IMR-90 (cell line): ENCODE data around the gene ROCK1. TPM values are rescaled to one million over a fixed set of nuclear protein-coding genes. Genes with fewer than 3 reads are reported as not detected.
"Not testable (repeated sequence)": the region's sequence is repeated elsewhere in the genome, so short reads cannot be mapped to it uniquely, and the experiment has no call there.

Experiments
- ATAC-seq: fragments of 200-7000 bp; cut with Tn5 transposase; 2 replicates; pipeline ENCODE4 v1.9.1; 2020; ENCODE audit warnings: low read depth, mild to moderate bottlenecking, moderate library complexity
- BruUV-seq: library from RNA; stranded (reverse); fragments of 400-500 nt; replicated peaks from 2 replicates; lab custom pipeline; 2021; lab: Mats Ljungman, UMichigan
- CTCF ChIA-PET: fragments of 300-600 bp; formaldehyde crosslinking; extraction: SDS; loops from one replicate; lab custom pipeline; 2021; ENCODE audit warnings: antibody characterized with exemption; lab: Yijun Ruan, JAX
- POLR2A ChIA-PET: fragments of 300-600 bp; sonication (Branson Sonifier 250); formaldehyde crosslinking; loops from one replicate; lab custom pipeline; 2022; ENCODE audit warnings: antibody characterized with exemption; ENCODE audit not compliant: unreplicated experiment; lab: Charles Lee
- DNase-seq: peaks from one replicate; pipeline ENCODE4 v3.0.0; 2013
- H2AFZ ChIP-seq: replicated peaks from 2 replicates; pipeline ENCODE3; 2013; ENCODE audit warnings: low read length, mild to moderate bottlenecking; ENCODE audit not compliant: poor library complexity
- H2AK5ac ChIP-seq: 2 replicates; pipeline ENCODE4 v1.6.1; 2013; ENCODE audit warnings: low read depth, low read length, inconsistent platforms
- H2AK9ac ChIP-seq: replicated peaks from 2 replicates; pipeline ENCODE3; 2013; ENCODE audit warnings: mild to moderate bottlenecking, low read depth, low read length, moderate library complexity; ENCODE audit not compliant: poor library complexity
- H2BK120ac ChIP-seq: 2 replicates; pipeline ENCODE4 v1.6.1; 2013; ENCODE audit warnings: low read depth, low read length, inconsistent platforms
- H2BK15ac ChIP-seq: 3 replicates; pipeline ENCODE4 v1.6.1; 2013; ENCODE audit warnings: low read depth, low read length, inconsistent platforms
- H2BK20ac ChIP-seq: 2 replicates; pipeline ENCODE4 v1.6.1; 2013; ENCODE audit warnings: low read depth, mild to moderate bottlenecking, inconsistent platforms, low read length, moderate library complexity
- H2BK5ac ChIP-seq: 2 replicates; pipeline ENCODE4 v1.6.1; 2013; ENCODE audit warnings: mild to moderate bottlenecking, low read depth, low read length, inconsistent platforms; ENCODE audit not compliant: poor library complexity, severe bottlenecking
- H3K14ac ChIP-seq: replicated peaks from 2 replicates; pipeline ENCODE4 v1.6.1; 2013; ENCODE audit warnings: low read depth, low read length, inconsistent platforms
- H3K18ac ChIP-seq: 2 replicates; pipeline ENCODE4 v1.6.1; 2013; ENCODE audit warnings: low read depth, low read length, control low read depth
- H3K23ac ChIP-seq: 2 replicates; pipeline ENCODE4 v1.6.1; 2013; ENCODE audit warnings: low read depth, low read length, inconsistent platforms
- H3K27ac ChIP-seq: 2 replicates; pipeline ENCODE4 v1.5.1; 2013; ENCODE audit warnings: mild to moderate bottlenecking, control low read depth, low read length; ENCODE audit not compliant: insufficient read depth
- H3K27me3 ChIP-seq: 2 replicates; pipeline ENCODE4 v1.6.1; 2013; ENCODE audit warnings: low read length; ENCODE audit not compliant: control insufficient read depth, insufficient read depth
- H3K36me3 ChIP-seq: 2 replicates; pipeline ENCODE4 v1.6.1; 2013; ENCODE audit warnings: low read length, mixed read lengths; ENCODE audit not compliant: control insufficient read depth, insufficient read depth
- H3K4ac ChIP-seq: 2 replicates; pipeline ENCODE4 v1.6.1; 2013; ENCODE audit warnings: low read depth, low read length, inconsistent platforms
- H3K4me1 ChIP-seq: 2 replicates; pipeline ENCODE4 v1.6.1; 2013; ENCODE audit warnings: low read length, mixed read lengths; ENCODE audit not compliant: control insufficient read depth, insufficient read depth
- H3K4me2 ChIP-seq: 2 replicates; pipeline ENCODE4 v1.6.1; 2013; ENCODE audit warnings: low read depth, mild to moderate bottlenecking, control low read depth, low read length, moderate library complexity
- H3K4me3 ChIP-seq: 2 replicates; pipeline ENCODE4 v1.5.1; 2013; ENCODE audit warnings: low read depth, mild to moderate bottlenecking, control low read depth, low read length, moderate library complexity; ENCODE audit not compliant: insufficient read depth
- H3K56ac ChIP-seq: 2 replicates; pipeline ENCODE4 v1.6.1; 2013; ENCODE audit warnings: low read length, inconsistent platforms; ENCODE audit not compliant: insufficient read depth; ENCODE audit errors: extremely low read depth
- H3K79me1 ChIP-seq, 2 experiments: 2 replicates each; pipeline ENCODE4 v1.6.1; 2013; ENCODE audit warnings: low read length in 2 of 2, inconsistent platforms in 1 of 2, low read depth in 1 of 2
- H3K9ac ChIP-seq: 2 replicates; pipeline ENCODE4 v1.6.1; 2013; ENCODE audit warnings: low read depth, low read length, control low read depth
- H3K9me1 ChIP-seq: 2 replicates; pipeline ENCODE4 v1.6.1; 2013; ENCODE audit warnings: low read length, inconsistent platforms; ENCODE audit not compliant: insufficient read depth
- H3K9me3 ChIP-seq: 2 replicates; pipeline ENCODE4 v1.6.1; 2013; ENCODE audit warnings: low read length; ENCODE audit not compliant: control insufficient read depth, insufficient read depth
- H4K20me1 ChIP-seq: 2 replicates; pipeline ENCODE4 v1.6.1; 2013; ENCODE audit warnings: low read length, inconsistent platforms; ENCODE audit not compliant: insufficient read depth
- H4K5ac ChIP-seq: 2 replicates; pipeline ENCODE4 v1.6.1; 2013; ENCODE audit warnings: mild to moderate bottlenecking, low read depth, low read length, control low read depth
- H4K8ac ChIP-seq, 2 experiments: 2 replicates each; pipeline ENCODE4 v1.6.1; 2013; ENCODE audit warnings: low read depth in 2 of 2, low read length in 2 of 2, control low read depth in 1 of 2, inconsistent platforms in 1 of 2
- H4K91ac ChIP-seq: 2 replicates; pipeline ENCODE4 v1.6.1; 2013; ENCODE audit warnings: low read depth, low read length, inconsistent platforms; ENCODE audit not compliant: insufficient read depth
- WGBS, 2 experiments: methylation state at CpG; one replicate each; pipeline versions ENCODE4 v1.1.5 to v1.1.7; 2013; ENCODE audit warnings: missing lambda C conversion rate in 2 of 2; ENCODE audit not compliant: insufficient read length in 1 of 2; ENCODE audit errors: extremely low coverage in 2 of 2; 5-methylcytosine and 5-hydroxymethylcytosine counted together
- dilution Hi-C: fragments of 300-500 bp; cut with HindIII; formaldehyde crosslinking; loops from one replicate; pipeline ENCODE4 v1.14.3; 2018; ENCODE audit warnings: low sequenced_read_pairs; ENCODE audit not compliant: unreplicated experiment
- in situ Hi-C: fragments of 300-500 bp; cut with MboI; formaldehyde crosslinking; loops from 3 replicates; pipeline ENCODE4 v1.14.3; 2019; ENCODE audit warnings: low sequenced_read_pairs, inconsistent platforms, mixed read lengths
- intact Hi-C: fragments of 100-400 bp; cut with micrococcal nuclease; formaldehyde crosslinking; loops from 2 replicates; pipeline ENCODE4 v1.10.0; 2022
- microRNA-seq, 2 experiments: library from miRNA; stranded (forward) in 1 of 2; unstranded in 1 of 2; fragments of 10-50 nt in 1 of 2; fragments of <30 nt in 1 of 2; gene quantifications in 1 of 2; microRNA quantifications in 1 of 2; one replicate each; pipeline versions ENCODE3 to v1.1.0; 2013 to 2020; ENCODE audit not compliant: insufficient read depth in 1 of 2, insufficient read length in 1 of 2, unreplicated experiment in 1 of 2
- polyA plus RNA-seq, 3 experiments: library from polyadenylated mRNA; depleted of rRNA; stranded (reverse); fragments of >200 nt; gene quantifications; 2 replicates each; pipeline ENCODE4 v1.2.3, GENCODE V29; 2012; ENCODE audit warnings: low replicate concordance in 1 of 3
- small RNA-seq, 5 experiments: library from RNA; depleted of rRNA; stranded (forward); fragments of <200 nt; gene quantifications; one replicate each; pipeline ENCODE3, GENCODE V24; 2012
- total RNA-seq: library from RNA; depleted of rRNA; stranded (reverse); fragments of >200 nt; gene quantifications from 2 replicates; pipeline ENCODE4 v1.2.3, GENCODE V29; 2012; rRNA removed

Gene ROCK1
- total and polyA plus RNA-seq, 2 of the 4 experiments (the other 2 are of a cell fraction) = 9.9 to 17.0 TPM

- H2AK9ac ChIP-seq, H3K27ac ChIP-seq: not testable (repeated sequence)
- TSS peak; percentile 89 for BruUV-seq
These were observed 160.8 kb downstream of the ROCK1 start for GRCh38 chr18:20950827-20951226.

More at GRCh38 chr18:20950827-20951226, 160.8 kb downstream of the ROCK1 start:
- H4K5ac ChIP-seq, H3K9me1 ChIP-seq, H2AFZ ChIP-seq, in situ Hi-C loops, H4K8ac ChIP-seq, H4K91ac ChIP-seq, H3K56ac ChIP-seq, H3K4me2 ChIP-seq, H3K36me3 ChIP-seq, H3K9ac ChIP-seq, H3K79me1 ChIP-seq, H3K14ac ChIP-seq, H2BK20ac ChIP-seq, H2BK15ac ChIP-seq, H3K4me3 ChIP-seq, H4K20me1 ChIP-seq, H3K9me3 ChIP-seq, H3K23ac ChIP-seq, H2AK5ac ChIP-seq, H2BK120ac ChIP-seq, intact Hi-C loops, H2BK5ac ChIP-seq, H3K4me1 ChIP-seq, H3K18ac ChIP-seq, DNase-seq, CTCF ChIA-PET, ATAC-seq, H3K27me3 ChIP-seq, dilution Hi-C loops, H3K4ac ChIP-seq, POLR2A ChIA-PET: not testable (repeated sequence)
- WGBS, 2 experiments = no CpG with 5 or more reads among the region's 2 CpGs

Small RNA genes within 50 kb of the gene (microRNA-seq; reads per million reads assigned to microRNA genes)
- not detected for gene RNU6-120P (ENCODE audit: insufficient read depth, insufficient read length)

Small RNA genes within 50 kb of the gene (small RNA-seq; reads per million reads assigned to genes)
- gene RNU6-120P = 0 reads per million in 5 experiments

Other genes starting within 250 kb of the ROCK1 start
- gene GREB1L, start 130.4 kb upstream of the ROCK1 start, total RNA-seq = under 0.01 TPM in 1 of 2 replicates, not detected in the other
- 0.01 and 0.02 TPM in 2 replicates for gene GREB1L, start 130.4 kb upstream of the ROCK1 start, polyA plus RNA-seq (2012; rRNA removed)